BJ (cell line): ENCODE results near the gene MARCHF4. TPM values are rescaled to one million over a fixed set of nuclear protein-coding genes. Genes with fewer than 3 reads are reported as not detected.

Experiments used
- CTCF ChIA-PET: fragments of 350-600 bp; formaldehyde crosslinking; extraction: SDS; loops from one replicate; lab custom pipeline; 2021; ENCODE audit warnings: antibody characterized with exemption, inconsistent platforms; lab: Yijun Ruan, JAX
- POLR2A ChIA-PET: fragments of 300-600 bp; sonication (Branson Sonifier 250); formaldehyde crosslinking; extraction: SDS; loops from one replicate; lab custom pipeline; 2021; ENCODE audit warnings: antibody characterized with exemption; lab: Charles Lee
- DNase-seq: peaks from one replicate; pipeline ENCODE4 v3.0.0-alpha.2; 2011; ENCODE audit warnings: low read depth
- H3K27me3 ChIP-seq: 2 replicates; pipeline ENCODE4 v1.6.0; 2011; ENCODE audit warnings: low read length; ENCODE audit not compliant: control insufficient read depth, insufficient read depth
- H3K36me3 ChIP-seq: 2 replicates; pipeline ENCODE4 v1.5.1; 2011; ENCODE audit warnings: low read length; ENCODE audit not compliant: control insufficient read depth, insufficient read depth
- H3K4me3 ChIP-seq: 2 replicates; pipeline ENCODE4 v1.5.1; 2011; ENCODE audit warnings: low read depth, mild to moderate bottlenecking, control low read depth, low read length
- CTCF ChIP-seq: IDR thresholded peaks from 2 replicates; pipeline ENCODE4 v1.5.1; 2011; ENCODE audit warnings: low read depth, mild to moderate bottlenecking, control low read depth, inconsistent platforms, low read length, moderate library complexity; ENCODE audit not compliant: insufficient read depth
- polyA plus RNA-seq: library from polyadenylated mRNA; depleted of rRNA; stranded (reverse); fragments of >200 nt; gene quantifications from 2 replicates; pipeline ENCODE4 v1.2.3, GENCODE V29; 2011

Gene MARCHF4
- polyA plus RNA-seq, 1 experiment: 9.7 TPM

- no peak for TF ChIP-seq CTCF
- Histone ChIP-seq H3K4me3 (no peak overlapping the region), H3K36me3 (no peaks in the 10 kb centered on the region), H3K27me3 (no peaks in the 10 kb centered on the region)
- CTCF ChIA-PET: no interaction called here
- POLR2A ChIA-PET: no interaction called here
- no peak for DNase-seq
Measured at GRCh38 chr2:216408426-216409290, 36.4 kb upstream of the MARCHF4 start.

- Histone ChIP-seq H3K36me3 (no peaks in the 10 kb centered on the region), H3K4me3 (no peak overlapping the region), H3K27me3 (no peaks in the 10 kb centered on the region)
- ChIA-PET CTCF (interaction anchor here (1.0 to 1.3 kb wide), 2 partner anchors 8 to 185 kb away, joined by 3 read pairs; no protein-coding TSS in a partner anchor), POLR2A (no interaction called here)
- no peak for TF ChIP-seq CTCF
- no peak for DNase-seq
Measured at GRCh38 chr2:216406826-216407225, 34.5 kb upstream of the MARCHF4 start.

- no peaks in the 10 kb centered on the region for H3K36me3 ChIP-seq
- DNase-seq: no peak
- TF ChIP-seq CTCF: no peak
- no peak overlapping the region for H3K4me3 ChIP-seq
- H3K27me3 ChIP-seq: no peaks in the 10 kb centered on the region
- POLR2A ChIA-PET: interaction anchor here (0.7 kb wide), 1 partner anchor 43 kb away, joined by 6 read pairs; no protein-coding TSS in a partner anchor
- CTCF ChIA-PET: interaction anchor here (0.7 to 3.6 kb wide), 7 partner anchors 13 to 295 kb away, joined by 3 to 32 read pairs (median 3); no protein-coding TSS in a partner anchor
Measured at GRCh38 chr2:216405588-216405987, 33.3 kb upstream of the MARCHF4 start.

GRCh38 chr2:216404010-216404618, 31.8 kb upstream of the MARCHF4 start:
- TF ChIP-seq CTCF: peak; percentile 83
- ChIA-PET CTCF (interaction anchor here (0.6 to 3.6 kb wide), 29 partner anchors 12 to 470 kb away, joined by 3 to 32 read pairs (median 4); partner anchors contain the start of genes MARCHF4 and XRCC5), POLR2A (no interaction called here)
- H3K4me3 ChIP-seq: no peak overlapping the region
- DNase-seq: no peak
- no peaks in the 10 kb centered on the region for H3K27me3 ChIP-seq
- H3K36me3 ChIP-seq: no peaks in the 10 kb centered on the region

- POLR2A ChIA-PET: no interaction called here
Measured at GRCh38 chr2:216402751-216403150, 30.5 kb upstream of the MARCHF4 start.

More at GRCh38 chr2:216402751-216403150, 30.5 kb upstream of the MARCHF4 start:
- H3K36me3 ChIP-seq: no peaks in the 10 kb centered on the region
- H3K4me3 ChIP-seq: no peak overlapping the region
- no peaks in the 10 kb centered on the region for H3K27me3 ChIP-seq
- TF ChIP-seq CTCF: no peak
- CTCF ChIA-PET: interaction anchor here (0.6 to 3.6 kb wide), 9 partner anchors 12 to 294 kb away, joined by 3 to 32 read pairs (median 7); partner anchors contain the start of genes MARCHF4 and XRCC5
- DNase-seq: no peak
